SU-DHL-6 (cell line): Measurements from ENCODE around the gene GP5.

Experiments
- H2AFZ ChIP-seq: fragments of 200-600 bp; sonication (generic); 2 replicates; pipeline ENCODE4 v1.6.1; 2014; ENCODE audit warnings: low read depth, mild to moderate bottlenecking, moderate library complexity, mixed read lengths, antibody characterized with exemption, low read length; ENCODE audit not compliant: severe bottlenecking
- H3F3A ChIP-seq: fragments of 200-600 bp; shearing (Covaris generic); 2 replicates; pipeline ENCODE4 v1.6.0; 2016; ENCODE audit warnings: antibody characterized with exemption, mild to moderate bottlenecking; ENCODE audit not compliant: insufficient read depth
- H3K27ac ChIP-seq: fragments of 200-600 bp; sonication (generic); 2 replicates; pipeline ENCODE4 v1.5.1; 2016; ENCODE audit warnings: low read depth, mild to moderate bottlenecking, low read length, moderate library complexity, mixed read lengths
- H3K27me3 ChIP-seq: fragments of 200-600 bp; sonication (generic), shearing (Covaris generic); 2 replicates; pipeline ENCODE4 v1.6.0; 2014; ENCODE audit warnings: mild to moderate bottlenecking, low read length
- H3K36me3 ChIP-seq: fragments of 200-600 bp; sonication (generic); 2 replicates; pipeline ENCODE4 v1.6.1; 2014; ENCODE audit warnings: mild to moderate bottlenecking, low read length, mixed read lengths
- H3K4me2 ChIP-seq: fragments of 300-600, 200-600 bp; shearing (Covaris generic), sonication (generic); 2 replicates; pipeline ENCODE4 v1.6.0; 2014; ENCODE audit warnings: low read length, low read depth, mild to moderate bottlenecking; ENCODE audit not compliant: poor library complexity, severe bottlenecking
- H3K4me3 ChIP-seq: fragments of 200-600 bp; sonication (generic); 2 replicates; pipeline ENCODE4 v1.5.1; 2014; ENCODE audit warnings: antibody characterized with exemption, low read length, mild to moderate bottlenecking, mixed read lengths; ENCODE audit not compliant: insufficient read depth, poor library complexity, severe bottlenecking
- H3K79me2 ChIP-seq: fragments of 200-600 bp; sonication (generic); 2 replicates; pipeline ENCODE4 v1.6.1; 2014; ENCODE audit warnings: mild to moderate bottlenecking, low read length, moderate library complexity; ENCODE audit not compliant: insufficient read depth
- H3K9ac ChIP-seq: fragments of 200-600 bp; sonication (generic); 2 replicates; pipeline ENCODE4 v1.7.0; 2014; ENCODE audit warnings: mild to moderate bottlenecking, low read length
- H3K9me2 ChIP-seq: fragments of 200-600 bp; sonication (generic); replicated peaks from 2 replicates; pipeline ENCODE4 v1.6.1; 2014; ENCODE audit warnings: low read length; ENCODE audit not compliant: insufficient read depth
- H3K9me3 ChIP-seq: fragments of 200-600 bp; sonication (generic); 2 replicates; pipeline ENCODE4 v1.6.1; 2014; ENCODE audit warnings: low read length, mixed read lengths; ENCODE audit not compliant: insufficient read depth
- H4K20me1 ChIP-seq: fragments of 200-600 bp; sonication (generic); 2 replicates; pipeline ENCODE4 v1.6.1; 2014; ENCODE audit warnings: low read depth, mild to moderate bottlenecking, antibody characterized with exemption, low read length, moderate library complexity, mixed read lengths
- EZH2phosphoT487 ChIP-seq: fragments of 200-600 bp; sonication (generic), shearing (Covaris generic); conservative IDR thresholded peaks from 2 replicates; pipeline ENCODE4 v1.6.1; 2018; ENCODE audit warnings: mild to moderate bottlenecking, antibody characterized with exemption, low read length, moderate library complexity, mixed read lengths
- TF ChIP-seq, protein P1 (sequence below): fragments of 200-600 bp; sonication (generic); IDR thresholded peaks from one replicate; pipeline ENCODE4 v1.5.1; 2017; ENCODE audit warnings: antibody characterized with exemption, mild to moderate bottlenecking, low read length, moderate library complexity; ENCODE audit not compliant: insufficient read depth, poor library complexity, severe bottlenecking

Gene GP5

DNA sequence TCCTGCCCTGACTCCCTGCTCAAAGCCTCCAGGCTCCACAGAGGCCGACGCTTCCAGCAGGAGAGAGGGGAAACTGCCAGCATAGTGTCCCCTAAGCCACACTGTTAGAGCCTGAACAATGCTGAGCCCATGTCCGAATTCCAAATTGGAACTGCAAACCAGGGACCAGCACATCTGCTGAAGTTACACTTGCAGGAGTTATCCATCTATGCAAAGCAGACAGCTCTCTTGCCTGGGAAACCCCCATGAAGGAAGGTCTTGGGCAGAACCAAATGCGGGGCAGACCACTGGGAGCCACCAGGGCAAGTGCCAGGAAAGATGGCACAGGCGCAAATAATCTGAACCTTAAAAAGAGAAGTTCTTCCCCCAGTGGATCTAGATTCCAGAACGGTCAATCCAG is 30.1 kb downstream of the GP5 start:
- H3K9me2 ChIP-seq = no peaks in the 10 kb centered on the region
- no peak overlapping the region for H3K9ac ChIP-seq
- TF ChIP-seq, protein P1, sequence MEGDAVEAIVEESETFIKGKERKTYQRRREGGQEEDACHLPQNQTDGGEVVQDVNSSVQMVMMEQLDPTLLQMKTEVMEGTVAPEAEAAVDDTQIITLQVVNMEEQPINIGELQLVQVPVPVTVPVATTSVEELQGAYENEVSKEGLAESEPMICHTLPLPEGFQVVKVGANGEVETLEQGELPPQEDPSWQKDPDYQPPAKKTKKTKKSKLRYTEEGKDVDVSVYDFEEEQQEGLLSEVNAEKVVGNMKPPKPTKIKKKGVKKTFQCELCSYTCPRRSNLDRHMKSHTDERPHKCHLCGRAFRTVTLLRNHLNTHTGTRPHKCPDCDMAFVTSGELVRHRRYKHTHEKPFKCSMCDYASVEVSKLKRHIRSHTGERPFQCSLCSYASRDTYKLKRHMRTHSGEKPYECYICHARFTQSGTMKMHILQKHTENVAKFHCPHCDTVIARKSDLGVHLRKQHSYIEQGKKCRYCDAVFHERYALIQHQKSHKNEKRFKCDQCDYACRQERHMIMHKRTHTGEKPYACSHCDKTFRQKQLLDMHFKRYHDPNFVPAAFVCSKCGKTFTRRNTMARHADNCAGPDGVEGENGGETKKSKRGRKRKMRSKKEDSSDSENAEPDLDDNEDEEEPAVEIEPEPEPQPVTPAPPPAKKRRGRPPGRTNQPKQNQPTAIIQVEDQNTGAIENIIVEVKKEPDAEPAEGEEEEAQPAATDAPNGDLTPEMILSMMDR = no peak
- TF ChIP-seq EZH2phosphoT487 = no peak
- no peak overlapping the region for H3K4me3 ChIP-seq
- H3K27ac ChIP-seq = no peak overlapping the region
- H3K79me2 ChIP-seq = no peaks in the 10 kb centered on the region
- no peak overlapping the region for H3K4me2 ChIP-seq
- H3F3A ChIP-seq = no peaks in the 10 kb centered on the region
- H4K20me1 ChIP-seq = no peaks in the 10 kb centered on the region
- no peaks in the 10 kb centered on the region for H3K9me3 ChIP-seq
- H2AFZ ChIP-seq = no peak overlapping the region
- no peaks in the 10 kb centered on the region for H3K36me3 ChIP-seq
- H3K27me3 ChIP-seq = no peaks in the 10 kb centered on the region

GRCh38 chr3:194367992-194368841 is 30.8 kb downstream of the GP5 start:
- no peak overlapping the region for H2AFZ ChIP-seq
- H3K36me3 ChIP-seq = no peaks in the 10 kb centered on the region
- H3K9me3 ChIP-seq = no peaks in the 10 kb centered on the region
- no peak overlapping the region for H3K9ac ChIP-seq
- H3K4me2 ChIP-seq = no peak overlapping the region
- no peaks in the 10 kb centered on the region for H3K79me2 ChIP-seq
- TF ChIP-seq, protein P1 = no peak
- TF ChIP-seq EZH2phosphoT487 = no peak
- no peaks in the 10 kb centered on the region for H4K20me1 ChIP-seq
- H3K27me3 ChIP-seq = no peaks in the 10 kb centered on the region
- no peaks in the 10 kb centered on the region for H3F3A ChIP-seq
- H3K9me2 ChIP-seq = no peaks in the 10 kb centered on the region
- H3K27ac ChIP-seq = no peak overlapping the region
- H3K4me3 ChIP-seq = no peak overlapping the region

GRCh38 chr3:194365978-194366490 is 33.0 kb downstream of the GP5 start:
- Histone ChIP-seq H3K9me2 (no peaks in the 10 kb centered on the region), H4K20me1 (no peaks in the 10 kb centered on the region), H3K4me3 (no peak overlapping the region), H3K9me3 (no peaks in the 10 kb centered on the region), H3K36me3 (no peaks in the 10 kb centered on the region), H3K27me3 (no peaks in the 10 kb centered on the region), H3F3A (no peaks in the 10 kb centered on the region), H3K4me2 (no peak overlapping the region), H3K27ac (no peak overlapping the region), H2AFZ (no peak overlapping the region), H3K79me2 (no peaks in the 10 kb centered on the region), H3K9ac (no peak overlapping the region)
- TF ChIP-seq, protein P1 = no peak
